GM18858 (cell line): ENCODE data around the gene LAMC2.
"Not testable (repeated sequence)": the region's sequence is repeated elsewhere in the genome, so short reads cannot be mapped to it uniquely, and the experiment has no call there.

Experiments used
- ATAC-seq: cut with Tn5 transposase; IDR thresholded peaks from one replicate; pipeline ENCODE4 v1.9.1; 2021; ENCODE audit not compliant: unreplicated experiment

Gene LAMC2

GRCh38 chr1:183251959-183252450, 65.9 kb downstream of the LAMC2 start:
- ATAC-seq = no peak

- no peak for ATAC-seq
Measured at GRCh38 chr1:183255073-183255472, 69.0 kb downstream of the LAMC2 start.

- ATAC-seq = no peak
Measured at GRCh38 chr1:183259924-183260323, 73.9 kb downstream of the LAMC2 start.

GRCh38 chr1:183262628-183263200, 76.7 kb downstream of the LAMC2 start:
- no peak for ATAC-seq

GRCh38 chr1:183263886-183264602, 78.0 kb downstream of the LAMC2 start:
- ATAC-seq = no peak

- no peak for ATAC-seq
Measured at GRCh38 chr1:183267646-183268431, 81.8 kb downstream of the LAMC2 start.

GRCh38 chr1:183270541-183271141, 84.6 kb downstream of the LAMC2 start:
- no peak for ATAC-seq

GRCh38 chr1:183272390-183272848, 86.4 kb downstream of the LAMC2 start:
- no peak for ATAC-seq

GRCh38 chr1:183273300-183273699, 87.2 kb downstream of the LAMC2 start:
- no peak for ATAC-seq

GRCh38 chr1:183273984-183274383, 87.9 kb downstream of the LAMC2 start:
- ATAC-seq = not testable (repeated sequence)

- ATAC-seq = no peak
Measured at GRCh38 chr1:183274836-183275235, 88.8 kb downstream of the LAMC2 start.

GRCh38 chr1:183275322-183275721, 89.3 kb downstream of the LAMC2 start:
- ATAC-seq = no peak

GRCh38 chr1:183276386-183277080, 90.5 kb downstream of the LAMC2 start:
- no peak for ATAC-seq

- no peak for ATAC-seq
Measured at GRCh38 chr1:183277821-183278738, 92.0 kb downstream of the LAMC2 start.

- no peak for ATAC-seq
Measured at GRCh38 chr1:183278739-183279591, 92.9 kb downstream of the LAMC2 start.

GRCh38 chr1:183279835-183280234, 93.8 kb downstream of the LAMC2 start:
- ATAC-seq = no peak

- ATAC-seq = no peak
Measured at GRCh38 chr1:183281039-183281438, 95.0 kb downstream of the LAMC2 start.

GRCh38 chr1:183281553-183282091, 95.6 kb downstream of the LAMC2 start:
- ATAC-seq = no peak
